Measurements from ENCODE around the gene NHP2.
A peak's percentile ranks its signal among the peaks of the same experiment; 100 is the strongest.
"Not testable (repeated sequence)": the region's sequence is repeated elsewhere in the genome, so short reads cannot be mapped to it uniquely, and the experiment has no call there.

NHP2 gene

GRCh38 chr5:178153530-178154340 is at the start of gene NHP2:
Gene NHP2 (minus strand): TSS chr5:178153885. CDS start chr5:178153817, 68 bp downstream.
- peak; percentile 99 for DNase-seq

- no peak for DNase-seq
These were observed 48.9 kb upstream of the NHP2 start for GRCh38 chr5:178202541-178202940.

GRCh38 chr5:178201927-178202235 is 48.2 kb upstream of the NHP2 start:
- DNase-seq = no peak

GRCh38 chr5:178201221-178201926 is 47.7 kb upstream of the NHP2 start:
- no peak for DNase-seq

- DNase-seq = no peak
These were observed 46.1 kb upstream of the NHP2 start for GRCh38 chr5:178199581-178200434.

GRCh38 chr5:178198706-178199105 is 45.0 kb upstream of the NHP2 start:
- DNase-seq = no peak

GRCh38 chr5:178198151-178198550 is 44.5 kb upstream of the NHP2 start:
- DNase-seq = not testable (repeated sequence)

- DNase-seq = no peak
These were observed 43.3 kb upstream of the NHP2 start for GRCh38 chr5:178196986-178197385.

GRCh38 chr5:178196281-178196812 is 42.7 kb upstream of the NHP2 start:
- no peak for DNase-seq

- no peak for DNase-seq
These were observed 40.3 kb upstream of the NHP2 start for GRCh38 chr5:178194026-178194425.

- no peak for DNase-seq
These were observed 39.6 kb upstream of the NHP2 start for GRCh38 chr5:178193251-178193809.

- no peak for DNase-seq
These were observed 39.1 kb upstream of the NHP2 start for GRCh38 chr5:178192787-178193186.

GRCh38 chr5:178192244-178192643 is 38.6 kb upstream of the NHP2 start:
- DNase-seq = no peak

- no peak for DNase-seq
These were observed 38.0 kb upstream of the NHP2 start for GRCh38 chr5:178191661-178192060.

- no peak for DNase-seq
These were observed 35.7 kb upstream of the NHP2 start for GRCh38 chr5:178189433-178189832.

- no peak for DNase-seq
These were observed 33.3 kb upstream of the NHP2 start, which contains the start of gene GMCL2 for GRCh38 chr5:178187014-178187413. Gene GMCL2 (minus strand): TSS chr5:178187371. CDS start chr5:178187299, 72 bp downstream.

- DNase-seq = no peak
These were observed 32.7 kb upstream of the NHP2 start for GRCh38 chr5:178186427-178186826.

- DNase-seq = no peak
These were observed 28.6 kb upstream of the NHP2 start for GRCh38 chr5:178182158-178182876.

- no peak for DNase-seq
These were observed 26.6 kb upstream of the NHP2 start for GRCh38 chr5:178180141-178180863.

GRCh38 chr5:178177569-178177968 is 23.9 kb upstream of the NHP2 start:
- DNase-seq = no peak

GRCh38 chr5:178176791-178177190 is 23.1 kb upstream of the NHP2 start:
- no peak for DNase-seq
